Heart right ventricle (tissue), 16 donors: Measurements from ENCODE around the gene CELF4. TPM values are rescaled to one million over a fixed set of nuclear protein-coding genes. Genes with fewer than 3 reads are reported as not detected.

Source experiments
- ATAC-seq, 8 donors: fragments of 200-7000 bp; cut with Tn5 transposase; one replicate each; pipeline ENCODE4 v1.9.1; 2020; ENCODE audit warnings: mild to moderate bottlenecking in 8 of 8, moderate library complexity in 8 of 8, moderate number of reproducible peaks in 1 of 8
- DNase-seq, 2 donors: peaks; one replicate each; pipeline ENCODE4 v3.0.0-alpha.2; 2020
- H3K27ac ChIP-seq, 10 donors: fragments of 200-600 bp; sonication (generic) in 2 of 10; one replicate each; pipeline versions ENCODE4 v1.5.0 to v1.8.0; 2020 to 2022; ENCODE audit warnings: mild to moderate bottlenecking in 3 of 10
- H3K27me3 ChIP-seq, 7 donors: fragments of 200-600 bp; one replicate each; pipeline ENCODE4 v1.8.0; 2021 to 2022; ENCODE audit warnings: mild to moderate bottlenecking in 2 of 7
- H3K36me3 ChIP-seq, 9 donors: fragments of 200-600 bp; sonication (generic) in 1 of 9; one replicate each; pipeline versions ENCODE4 v1.5.0 to v1.8.0; 2020 to 2022; ENCODE audit warnings: mild to moderate bottlenecking in 2 of 9
- H3K4me1 ChIP-seq, 9 donors: fragments of 200-600 bp; sonication (generic) in 1 of 9; one replicate each; pipeline versions ENCODE4 v1.5.0 to v1.8.0; 2020 to 2022; ENCODE audit warnings: mild to moderate bottlenecking in 4 of 9
- H3K4me3 ChIP-seq, 10 donors: fragments of 200-600 bp; sonication (generic) in 2 of 10; one replicate each; pipeline versions ENCODE4 v1.5.0 to v1.8.0; 2020 to 2022; ENCODE audit warnings: mild to moderate bottlenecking in 7 of 10, moderate library complexity in 2 of 10
- H3K9me3 ChIP-seq, 11 donors: fragments of 200-600 bp in 10 of 11; sonication (generic) in 2 of 11; one replicate each; pipeline versions ENCODE4 v1.5.0 to v1.8.0; 2013 to 2022; ENCODE audit warnings: mild to moderate bottlenecking in 2 of 11, control low read depth in 1 of 11, moderate library complexity in 1 of 11
- CTCF ChIP-seq, 9 donors: fragments of 200-600 bp; sonication (generic) in 2 of 9; IDR thresholded peaks; one replicate each; pipeline versions ENCODE4 v1.5.0 to v1.8.0; 2021 to 2022; ENCODE audit warnings: antibody characterized with exemption in 9 of 9, mild to moderate bottlenecking in 5 of 9, moderate library complexity in 1 of 9
- WGBS, 2 donors: extraction: QIAGEN DNeasy Blood & Tissue Kit; methylation state at CpG; one replicate each; pipeline ENCODE4 v1.1.7; 2013; ENCODE audit warnings: inconsistent platforms in 1 of 2; 5-methylcytosine and 5-hydroxymethylcytosine counted together
- intact Hi-C, 10 donors: fragments of 100-400 bp; cut with DNase I; formaldehyde crosslinking; loops; one replicate each; pipeline versions ENCODE4 v1.11.1 to v1.14.2; 2022
- polyA plus RNA-seq, 2 donors: library from polyadenylated mRNA; stranded (reverse); fragments of 200-250 nt; gene quantifications; one replicate each; pipeline ENCODE4 v1.2.3, GENCODE V29; 2013
- total RNA-seq, 10 donors: library from RNA; stranded (reverse); fragmentation: NEBNext Ultra II Directional in 3 of 10; extraction: Animal tissue kit (Norgen Biotek cat#: 25700) in 3 of 10; gene quantifications; one replicate each; pipeline versions ENCODE4 v1.2.1 to v1.2.4, GENCODE V29; 2021 to 2023
- donor health status: Arrhythmogenic right ventricular cardiomyopathy.
- donor health status: ischemic (EF 13 %, LVEDD 7.1; RV severe dilation, severe dysfunction).
- donor health status: healthy with polysubstance abuse.
- donor health status: DM: no; HTN: yes; CAD: no.
- donor health status: DM: no; HTN: no; CAD: no.
- donor health status: ischemic (EF 25% LVEDD 6.9; RV normal size, moderate dysfunction).
- donor health status: ischemic (EF 25% LVEDD 5.7; RV mildly dilated, moderate dysfunction).
- donor health status: healthy.
- donor health status: DM: yes; HTN: yes; CAD: no.
- donor health status: Ischemic cardiomyopathy.
- donor health status: ischemic (EF 35%, LVEDD 5.7; RV mildly dilated, moderate dysfunction).
- donor health status: nonischemic (EF 11% LVEDD 7.7; RV severe dilation, severe dysfunction).
- donor health status: DM: yes; HTN: yes; CAD: no.
- donor health status: PGD.
- donor health status: ischemic (EF 29% LVEDD 5.4; RV normal size, mild dysfunction).
- donor health status: nonischemic (EF 23%, LVEDD 6.1; RV moderate dilation, normal function).

Gene CELF4
- total and polyA plus RNA-seq, 12 donors, result 0.07 to 1.2 (median 0.31) TPM; not detected in 1

GRCh38 chr18:37598396-37598795, 32.8 kb upstream of the CELF4 start:
- DNase-seq (no peak), ATAC-seq (no peak)
- Histone ChIP-seq H3K9me3 (peaks cover 0 to 2% (median 0%) of the 10 kb centered on the region in 11 donors), H3K4me3 (no peak overlapping the region), H3K36me3 (no peaks in the 10 kb centered on the region), H3K4me1 (no peaks in the 10 kb centered on the region), H3K27me3 (peaks cover 0 to 5% (median 0%) of the 10 kb centered on the region in 7 donors), H3K27ac (no peak overlapping the region)
- WGBS, 2 donors, result 85 to 87% methylated on average over 5 of the region's 5 CpGs
- intact Hi-C loops, result no loop called here
- TF ChIP-seq CTCF (IDR thresholded peaks at IDR 0.05), result no peak

GRCh38 chr18:37590346-37590745, 24.7 kb upstream of the CELF4 start:
- Histone ChIP-seq H3K27me3 (peaks cover 0 to 7% (median 0%) of the 10 kb centered on the region in 7 donors), H3K4me1 (no peaks in the 10 kb centered on the region), H3K36me3 (no peaks in the 10 kb centered on the region), H3K9me3 (peaks cover 0 to 10% (median 0%) of the 10 kb centered on the region in 11 donors), H3K4me3 (no peak overlapping the region), H3K27ac (no peak overlapping the region)
- DNase-seq (no peak), ATAC-seq (no peak)
- intact Hi-C loops, result no loop called here
- 93 to 97% methylated on average over 1 of the region's 1 CpG for WGBS, 2 donors
- TF ChIP-seq CTCF (IDR thresholded peaks at IDR 0.05), result no peak

- TF ChIP-seq CTCF (IDR thresholded peaks at IDR 0.05), result no peak
- Histone ChIP-seq H3K9me3 (peaks cover 0 to 10% (median 0%) of the 10 kb centered on the region in 11 donors), H3K36me3 (no peaks in the 10 kb centered on the region), H3K27ac (no peak overlapping the region), H3K27me3 (peaks cover 0 to 6% (median 0%) of the 10 kb centered on the region in 7 donors), H3K4me1 (no peaks in the 10 kb centered on the region), H3K4me3 (no peak overlapping the region)
- DNase-seq (no peak), ATAC-seq (no peak)
- intact Hi-C loops, result no loop called here
- WGBS, 2 donors, result 88 to 93% methylated on average over 2 of the region's 2 CpGs
These were observed 22.7 kb upstream of the CELF4 start for GRCh38 chr18:37588289-37588688.

GRCh38 chr18:37586656-37587225, 21.1 kb upstream of the CELF4 start:
- Histone ChIP-seq H3K4me3 (no peak overlapping the region), H3K27ac (no peak overlapping the region), H3K36me3 (no peaks in the 10 kb centered on the region), H3K4me1 (no peaks in the 10 kb centered on the region), H3K27me3 (peaks cover 0 to 6% (median 0%) of the 10 kb centered on the region in 7 donors), H3K9me3 (peaks cover 0 to 10% (median 0%) of the 10 kb centered on the region in 11 donors)
- 66 to 68% methylated on average over 8 of the region's 8 CpGs for WGBS, 2 donors
- intact Hi-C loops, result no loop called here
- TF ChIP-seq CTCF (IDR thresholded peaks at IDR 0.05), result no peak
- ATAC-seq, result no peak
- DNase-seq, result no peak
